AG04449 (cell line): Measurements from ENCODE around the gene TUBA3D.
"Not testable (repeated sequence)": the region's sequence is repeated elsewhere in the genome, so short reads cannot be mapped to it uniquely, and the experiment has no call there.

ENCODE experiments used
- CTCF ChIA-PET: fragments of 350-600 bp; formaldehyde crosslinking; extraction: SDS; loops from one replicate; lab custom pipeline; 2021; ENCODE audit warnings: antibody characterized with exemption; lab: Yijun Ruan, JAX
- POLR2A ChIA-PET: fragments of 400-600, 350-600 bp; formaldehyde crosslinking; extraction: SDS; loops from one replicate; lab custom pipeline; 2020; ENCODE audit warnings: antibody characterized with exemption, inconsistent platforms; lab: Yijun Ruan, JAX
- DNase-seq: peaks from one replicate; pipeline ENCODE4 v3.0.0-alpha.2; 2010; ENCODE audit warnings: low read depth, low spot score
- H3K4me3 ChIP-seq: 2 replicates; pipeline ENCODE4 v1.5.1; 2011; ENCODE audit warnings: low read depth, mild to moderate bottlenecking, control low read depth, low read length
- CTCF ChIP-seq: IDR thresholded peaks from one replicate; pipeline ENCODE4 v1.5.1; 2011; ENCODE audit warnings: mild to moderate bottlenecking, moderate library complexity, low read length, control low read depth, inconsistent platforms; ENCODE audit not compliant: insufficient read depth; ENCODE audit errors: missing control alignments

Gene TUBA3D

GRCh38 chr2:131475831-131476230 lies at the start of gene TUBA3D:
Gene TUBA3D (plus strand): TSS chr2:131476119. CDS start chr2:131476200, 81 bp downstream.
- ChIA-PET CTCF (no interaction called here), POLR2A (no interaction called here)
- no peak for DNase-seq
- TF ChIP-seq CTCF, result no peak
- no peak within 1 kb of the TSS for H3K4me3 ChIP-seq

GRCh38 chr2:131426727-131427126 lies 49.2 kb upstream of the TUBA3D start:
- H3K4me3 ChIP-seq, result no peak overlapping the region
- TF ChIP-seq CTCF, result no peak
- CTCF ChIA-PET, result interaction anchor here (1.5 to 1.8 kb wide), 3 partner anchors 13 to 245 kb away, joined by 4 to 9 read pairs (median 5); no protein-coding TSS in a partner anchor
- POLR2A ChIA-PET, result no interaction called here
- no peak for DNase-seq

GRCh38 chr2:131431336-131431735 lies 44.6 kb upstream of the TUBA3D start:
- TF ChIP-seq CTCF, result no peak
- DNase-seq, result no peak
- POLR2A ChIA-PET, result no interaction called here
- no peak overlapping the region for H3K4me3 ChIP-seq
- CTCF ChIA-PET, result no interaction called here

GRCh38 chr2:131440742-131441468 lies 35.0 kb upstream of the TUBA3D start:
- POLR2A ChIA-PET, DNase-seq, H3K4me3 ChIP-seq, CTCF ChIA-PET: not testable (repeated sequence)

GRCh38 chr2:131444736-131445514 lies 31.0 kb upstream of the TUBA3D start:
- CTCF ChIA-PET, POLR2A ChIA-PET, H3K4me3 ChIP-seq, DNase-seq: not testable (repeated sequence)

- H3K4me3 ChIP-seq, POLR2A ChIA-PET, CTCF ChIA-PET, DNase-seq: not testable (repeated sequence)
Measured at GRCh38 chr2:131445515-131445797, 30.5 kb upstream of the TUBA3D start.

- ChIA-PET POLR2A (no interaction called here), CTCF (no interaction called here)
- TF ChIP-seq CTCF, result no peak
- no peak for DNase-seq
- H3K4me3 ChIP-seq, result no peak overlapping the region
Measured at GRCh38 chr2:131445896-131446295, 30.0 kb upstream of the TUBA3D start.

- POLR2A ChIA-PET, H3K4me3 ChIP-seq, CTCF ChIA-PET, DNase-seq: not testable (repeated sequence)
Measured at GRCh38 chr2:131447981-131448380, 27.9 kb upstream of the TUBA3D start.

GRCh38 chr2:131451265-131451949 lies 24.5 kb upstream of the TUBA3D start:
- POLR2A ChIA-PET, CTCF ChIA-PET, DNase-seq, H3K4me3 ChIP-seq: not testable (repeated sequence)

GRCh38 chr2:131454914-131455313 lies 21.0 kb upstream of the TUBA3D start:
- POLR2A ChIA-PET, H3K4me3 ChIP-seq, DNase-seq, CTCF ChIA-PET: not testable (repeated sequence)

- POLR2A ChIA-PET, DNase-seq, CTCF ChIA-PET, H3K4me3 ChIP-seq: not testable (repeated sequence)
Measured at GRCh38 chr2:131467722-131468121, 8.2 kb upstream of the TUBA3D start.

- H3K4me3 ChIP-seq, POLR2A ChIA-PET, CTCF ChIA-PET, DNase-seq: not testable (repeated sequence)
Measured at GRCh38 chr2:131470944-131471343, 5.0 kb upstream of the TUBA3D start.
